Stomach (tissue), 4 donors: ENCODE data around the gene FZD8.

Experiments used
- POLR2A ChIP-seq, 4 donors: fragments of 450-650 bp; IDR thresholded peaks; one replicate each; pipeline ENCODE4 v1.6.1; 2016; ENCODE audit warnings: antibody characterized with exemption in 4 of 4, control low read depth in 2 of 4, mild to moderate bottlenecking in 1 of 4, moderate library complexity in 1 of 4
- POLR2AphosphoS5 ChIP-seq, 3 donors: sonication (generic); formaldehyde crosslinking; IDR thresholded peaks; one replicate each; pipeline ENCODE4 v1.6.1; 2016; ENCODE audit warnings: antibody characterized with exemption in 3 of 3
- TF ChIP-seq, protein P1 (sequence below), 7 experiments: fragments of 450-650 bp in 4 of 7; fragments of 200-600 bp in 3 of 7; sonication (generic) in 3 of 7; IDR thresholded peaks; one replicate each; pipeline ENCODE4 v1.5.1; 2016 to 2019; ENCODE audit warnings: antibody characterized with exemption in 7 of 7, control low read depth in 2 of 7, mild to moderate bottlenecking in 1 of 7

DNA sequence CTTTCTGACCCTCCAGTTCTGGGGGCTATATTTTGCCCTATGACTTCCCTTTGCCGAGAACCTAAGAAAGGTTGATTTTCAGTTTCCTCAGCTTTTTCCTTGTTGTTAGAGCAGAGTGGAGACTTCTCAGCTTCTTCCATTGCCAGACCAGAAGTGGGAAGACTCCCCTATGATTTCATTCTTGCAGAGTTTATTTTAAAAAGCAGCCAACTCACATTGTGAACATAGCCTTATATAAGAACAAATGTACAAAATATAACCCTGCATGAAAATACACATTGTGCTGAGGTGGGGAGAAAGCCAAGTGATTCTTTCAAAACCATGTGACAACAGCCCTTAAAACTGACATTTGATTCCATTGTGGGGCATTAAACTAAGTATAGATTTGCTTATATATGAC is 33.8 kb upstream of the FZD8 start:
- TF ChIP-seq, protein P1, sequence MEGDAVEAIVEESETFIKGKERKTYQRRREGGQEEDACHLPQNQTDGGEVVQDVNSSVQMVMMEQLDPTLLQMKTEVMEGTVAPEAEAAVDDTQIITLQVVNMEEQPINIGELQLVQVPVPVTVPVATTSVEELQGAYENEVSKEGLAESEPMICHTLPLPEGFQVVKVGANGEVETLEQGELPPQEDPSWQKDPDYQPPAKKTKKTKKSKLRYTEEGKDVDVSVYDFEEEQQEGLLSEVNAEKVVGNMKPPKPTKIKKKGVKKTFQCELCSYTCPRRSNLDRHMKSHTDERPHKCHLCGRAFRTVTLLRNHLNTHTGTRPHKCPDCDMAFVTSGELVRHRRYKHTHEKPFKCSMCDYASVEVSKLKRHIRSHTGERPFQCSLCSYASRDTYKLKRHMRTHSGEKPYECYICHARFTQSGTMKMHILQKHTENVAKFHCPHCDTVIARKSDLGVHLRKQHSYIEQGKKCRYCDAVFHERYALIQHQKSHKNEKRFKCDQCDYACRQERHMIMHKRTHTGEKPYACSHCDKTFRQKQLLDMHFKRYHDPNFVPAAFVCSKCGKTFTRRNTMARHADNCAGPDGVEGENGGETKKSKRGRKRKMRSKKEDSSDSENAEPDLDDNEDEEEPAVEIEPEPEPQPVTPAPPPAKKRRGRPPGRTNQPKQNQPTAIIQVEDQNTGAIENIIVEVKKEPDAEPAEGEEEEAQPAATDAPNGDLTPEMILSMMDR (IDR thresholded peaks at IDR 0.05), result no peak
- TF ChIP-seq POLR2A (IDR thresholded peaks at IDR 0.05) (no peak), POLR2AphosphoS5 (IDR thresholded peaks at IDR 0.05) (no peak)
